Subcutaneous abdominal adipose tissue (tissue), 5 donors: Measurements from ENCODE around the gene ZNF653.
A peak's percentile ranks its signal among the peaks of the same experiment; 100 is the strongest.
"Not testable (repeated sequence)": the region's sequence is repeated elsewhere in the genome, so short reads cannot be mapped to it uniquely, and the experiment has no call there.

Experiments
- H3K27ac ChIP-seq: one replicate; pipeline ENCODE4 v1.7.0; 2013; ENCODE audit warnings: low read depth, mild to moderate bottlenecking, inconsistent platforms, low read length, moderate library complexity
- H3K27me3 ChIP-seq, 5 donors: one replicate each; pipeline ENCODE4 v1.7.0; 2013; ENCODE audit warnings: low read length in 5 of 5, inconsistent platforms in 1 of 5; ENCODE audit not compliant: control insufficient read depth in 5 of 5, insufficient read depth in 4 of 5
- H3K36me3 ChIP-seq, 5 donors: one replicate each; pipeline ENCODE4 v1.7.0; 2013; ENCODE audit warnings: low read length in 5 of 5; ENCODE audit not compliant: control insufficient read depth in 5 of 5, insufficient read depth in 5 of 5
- H3K4me1 ChIP-seq, 5 donors: one replicate each; pipeline ENCODE4 v1.7.0; 2013; ENCODE audit warnings: low read length in 5 of 5, mild to moderate bottlenecking in 3 of 5, moderate library complexity in 1 of 5; ENCODE audit not compliant: control insufficient read depth in 5 of 5, insufficient read depth in 5 of 5
- H3K4me3 ChIP-seq, 5 donors: one replicate each; pipeline ENCODE4 v1.7.0; 2013; ENCODE audit warnings: low read length in 5 of 5, low read depth in 1 of 5
- H3K9ac ChIP-seq, 5 donors: one replicate each; pipeline ENCODE4 v1.7.0; 2013; ENCODE audit warnings: low read length in 5 of 5, mild to moderate bottlenecking in 4 of 5, moderate library complexity in 3 of 5
- H3K9me3 ChIP-seq, 5 donors: one replicate each; pipeline ENCODE4 v1.7.0; 2013; ENCODE audit warnings: low read length in 5 of 5; ENCODE audit not compliant: control insufficient read depth in 5 of 5
- donor health status: healthy.
- donor health status: healthy.
- donor health status: healthy.
- donor health status: healthy.
- donor health status: healthy.

ZNF653 gene

GRCh38 chr19:11482384-11483050 lies 23.1 kb downstream of the ZNF653 start:
- peak overlapping the region in 3 of 5 donors; percentile 17 to 44 (median 29) for H3K4me3 ChIP-seq
- no peak overlapping the region for H3K27ac ChIP-seq
- H3K9ac ChIP-seq = no peak overlapping the region
- H3K9me3 ChIP-seq = no peaks in the 10 kb centered on the region
- H3K27me3 ChIP-seq = peaks cover 14 to 33% (median 29%) of the 10 kb centered on the region in 5 donors
- peaks cover 0 to 19% (median 7%) of the 10 kb centered on the region in 5 donors for H3K36me3 ChIP-seq
- peaks cover 0 to 27% (median 20%) of the 10 kb centered on the region in 5 donors for H3K4me1 ChIP-seq

DNA sequence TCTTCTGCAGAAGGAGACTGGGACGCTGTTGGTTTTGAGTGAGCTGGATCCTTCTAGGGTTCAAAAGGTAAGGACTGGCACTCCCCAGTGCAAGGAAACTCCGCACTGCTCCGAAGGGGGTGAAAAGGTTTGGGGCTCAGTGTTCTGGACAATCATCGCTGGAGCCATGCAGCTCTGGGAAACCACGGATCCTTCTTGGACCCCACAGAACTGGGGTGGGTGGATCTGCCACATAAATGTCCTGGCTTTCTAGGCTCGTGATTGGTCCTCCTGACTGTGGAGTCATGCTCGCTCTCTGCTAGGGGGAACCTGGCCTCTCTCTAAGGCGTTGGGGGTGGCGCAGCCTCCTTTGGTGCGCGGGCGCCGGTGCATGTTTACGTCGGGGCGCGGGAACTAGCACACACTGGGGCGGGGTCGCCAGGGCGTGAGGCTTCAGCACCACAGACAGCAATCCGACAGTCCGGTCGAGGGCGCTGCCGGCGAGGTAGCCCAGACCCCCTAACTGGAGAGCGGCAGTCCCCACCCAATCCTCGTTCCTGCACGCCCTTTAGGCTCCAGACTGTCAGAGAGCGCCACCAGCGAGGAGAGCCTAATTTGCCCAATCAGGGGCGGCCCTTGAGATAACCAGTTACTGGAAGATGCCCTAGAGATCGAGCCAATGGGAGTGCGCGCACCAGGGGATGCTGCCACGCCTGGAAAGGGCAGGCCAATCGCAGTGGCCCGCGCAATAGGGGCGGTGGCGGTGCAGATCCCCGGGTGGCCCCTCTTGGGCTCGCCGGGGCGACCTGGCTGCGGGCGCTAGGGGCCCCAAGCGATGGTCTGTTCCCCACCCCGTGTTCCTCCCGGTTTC lies 23.9 kb downstream of the ZNF653 start:
- H3K27me3 ChIP-seq = peaks cover 14 to 33% (median 29%) of the 10 kb centered on the region in 5 donors
- H3K9ac ChIP-seq = no peak overlapping the region
- no peak overlapping the region for H3K27ac ChIP-seq
- peaks cover 0 to 27% (median 20%) of the 10 kb centered on the region in 5 donors for H3K4me1 ChIP-seq
- H3K36me3 ChIP-seq = peaks cover 0 to 12% (median 0%) of the 10 kb centered on the region in 5 donors
- H3K9me3 ChIP-seq = no peaks in the 10 kb centered on the region
- peak overlapping the region in 3 of 5 donors; percentile 17 to 44 (median 29) for H3K4me3 ChIP-seq

- peaks cover 14 to 33% (median 26%) of the 10 kb centered on the region in 5 donors for H3K27me3 ChIP-seq
- H3K27ac ChIP-seq = no peak within 1 kb of the TSS
- H3K9ac ChIP-seq = no peak within 1 kb of the TSS
- H3K4me1 ChIP-seq = peaks cover 0 to 27% (median 20%) of the 10 kb centered on the region in 5 donors
- H3K36me3 ChIP-seq = peaks cover 0 to 5% (median 0%) of the 10 kb centered on the region in 5 donors
- peak within 1 kb of the TSS in 1 of 5 donors; percentile 44 for H3K4me3 ChIP-seq
- no peaks in the 10 kb centered on the region for H3K9me3 ChIP-seq
Measured at GRCh38 chr19:11480715-11481533, 24.7 kb downstream of the ZNF653 start, which contains the start of gene ELAVL3. Gene ELAVL3, minus strand, starts transcription at chr19:11481046. Its CDS starts 438 bp downstream, at chr19:11480608.

GRCh38 chr19:11479898-11480714 lies 25.5 kb downstream of the ZNF653 start:
- Histone ChIP-seq H3K4me3 (no peak overlapping the region), H3K4me1 (peaks cover 0 to 27% (median 20%) of the 10 kb centered on the region in 5 donors), H3K27ac (no peak overlapping the region), H3K9me3 (no peaks in the 10 kb centered on the region), H3K9ac (no peak overlapping the region), H3K27me3 (peaks cover 14 to 33% (median 26%) of the 10 kb centered on the region in 5 donors), H3K36me3 (peaks cover 0 to 5% (median 0%) of the 10 kb centered on the region in 5 donors)

DNA sequence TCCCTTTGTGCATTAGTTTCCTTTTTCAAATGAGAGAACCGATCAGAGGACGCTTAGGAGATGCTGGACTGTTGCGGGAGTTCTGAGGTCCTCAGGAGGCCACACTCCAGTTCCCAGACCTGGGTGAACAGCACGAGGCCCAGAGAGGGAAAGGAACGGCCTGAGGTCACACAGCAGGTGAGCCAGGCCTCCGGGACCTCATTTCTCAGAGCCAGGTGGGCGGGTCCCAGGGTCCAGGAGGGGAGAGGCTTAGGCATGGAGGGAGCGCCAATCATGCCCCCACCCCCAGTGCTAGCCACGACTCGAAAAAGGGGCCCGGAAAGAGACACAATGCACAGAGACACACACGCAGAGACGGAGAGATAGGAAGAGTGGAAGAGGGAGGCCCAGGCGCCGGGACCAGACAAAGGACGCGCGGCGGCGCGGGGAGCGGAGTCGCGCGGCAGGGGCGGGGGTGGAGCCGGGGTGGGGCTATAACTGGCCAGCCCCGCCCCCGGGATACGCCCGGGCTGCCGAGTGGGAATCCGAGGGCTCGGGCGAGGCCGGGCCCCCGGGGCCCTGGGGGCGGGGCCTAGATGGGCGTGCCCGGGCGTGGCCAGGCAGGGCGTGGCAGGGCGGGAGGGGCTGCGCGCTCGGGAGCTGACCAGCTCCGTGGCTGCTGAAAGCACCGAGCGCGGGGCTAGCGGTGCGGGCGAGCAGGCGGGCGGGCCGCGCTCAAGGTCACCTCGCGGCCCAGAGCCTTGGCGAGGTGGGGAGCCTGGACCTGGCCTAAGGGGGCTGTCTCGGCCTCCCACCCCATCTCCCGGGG lies 26.3 kb downstream of the ZNF653 start:
- Histone ChIP-seq H3K27me3 (peaks cover 14 to 33% (median 26%) of the 10 kb centered on the region in 5 donors), H3K4me1 (peaks cover 0 to 27% (median 20%) of the 10 kb centered on the region in 5 donors), H3K9ac (no peak overlapping the region), H3K27ac (no peak overlapping the region), H3K9me3 (no peaks in the 10 kb centered on the region), H3K4me3 (no peak overlapping the region), H3K36me3 (peaks cover 0 to 5% (median 0%) of the 10 kb centered on the region in 5 donors)

GRCh38 chr19:11478167-11479089 lies 27.2 kb downstream of the ZNF653 start:
- H3K9ac ChIP-seq = no peak overlapping the region
- H3K27ac ChIP-seq = no peak overlapping the region

GRCh38 chr19:11475861-11476260 lies 29.8 kb downstream of the ZNF653 start:
- Histone ChIP-seq H3K4me1 (peaks cover 0 to 8% (median 4%) of the 10 kb centered on the region in 5 donors), H3K27ac (no peak overlapping the region), H3K36me3 (no peaks in the 10 kb centered on the region), H3K9ac (no peak overlapping the region), H3K4me3 (no peak overlapping the region), H3K27me3 (peaks cover 0 to 8% (median 6%) of the 10 kb centered on the region in 5 donors), H3K9me3 (no peaks in the 10 kb centered on the region)

More at GRCh38 chr19:11478167-11479089, 27.2 kb downstream of the ZNF653 start:
- Histone ChIP-seq H3K27me3 (peaks cover 14 to 28% (median 26%) of the 10 kb centered on the region in 5 donors), H3K9me3 (no peaks in the 10 kb centered on the region), H3K4me1 (peaks cover 0 to 27% (median 20%) of the 10 kb centered on the region in 5 donors), H3K4me3 (no peak overlapping the region), H3K36me3 (no peaks in the 10 kb centered on the region)

- H3K4me3 ChIP-seq, H3K27ac ChIP-seq, H3K36me3 ChIP-seq, H3K9me3 ChIP-seq, H3K4me1 ChIP-seq, H3K9ac ChIP-seq, H3K27me3 ChIP-seq: not testable (repeated sequence)
Measured at GRCh38 chr19:11475343-11475742, 30.3 kb downstream of the ZNF653 start.
